Measurements from ENCODE around the gene CREBBP. TPM values are rescaled to one million over a fixed set of nuclear protein-coding genes. Genes with fewer than 3 reads are reported as not detected.
A peak's percentile ranks its signal among the peaks of the same experiment; 100 is the strongest.

Gene CREBBP
- total RNA-seq, 1 donor from 2014 or later: 45.3 TPM

GRCh38 chr16:3837851-3838586 is 42.5 kb downstream of the CREBBP start:
- H3K4me3 Mint-ChIP-seq: no peak overlapping the region
- DNase-seq: no peak
- H3K36me3 Mint-ChIP-seq (ENCODE audit: low read depth): peaks cover 26% of the 10 kb centered on the region
- intact Hi-C loops (cut with micrococcal nuclease): no loop called here
- peaks cover 7% of the 10 kb centered on the region for H3K4me1 Mint-ChIP-seq
- H3K27ac Mint-ChIP-seq: no peak overlapping the region
- H3K27me3 Mint-ChIP-seq: no peaks in the 10 kb centered on the region
- H3K9me3 Mint-ChIP-seq: peaks cover 9% of the 10 kb centered on the region

DNA sequence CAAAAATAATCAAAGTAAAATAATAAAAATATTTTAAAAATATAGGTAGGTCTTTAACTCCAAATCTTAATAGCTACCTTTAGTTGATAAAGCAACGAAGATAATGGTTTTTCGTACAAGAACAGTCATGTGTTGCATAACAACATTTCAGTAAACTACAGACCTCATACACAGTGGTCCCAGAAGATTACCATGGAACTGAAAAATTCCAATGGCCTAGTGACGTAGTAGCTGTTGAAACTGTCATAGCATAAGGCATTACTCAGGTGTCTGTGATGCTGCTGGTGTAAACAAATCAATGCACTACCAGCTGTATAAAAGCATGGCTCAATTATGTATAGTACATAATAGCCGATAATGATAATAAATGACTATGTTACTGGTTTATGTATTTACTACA is 43.9 kb downstream of the CREBBP start:
- H3K27ac Mint-ChIP-seq: no peak overlapping the region
- no peak overlapping the region for H3K4me3 Mint-ChIP-seq
- intact Hi-C loops (cut with micrococcal nuclease): no loop called here
- peaks cover 36% of the 10 kb centered on the region for H3K36me3 Mint-ChIP-seq (ENCODE audit: low read depth)
- H3K4me1 Mint-ChIP-seq: peaks cover 5% of the 10 kb centered on the region
- no peak for DNase-seq
- no peaks in the 10 kb centered on the region for H3K27me3 Mint-ChIP-seq
- H3K9me3 Mint-ChIP-seq: peaks cover 11% of the 10 kb centered on the region

DNA sequence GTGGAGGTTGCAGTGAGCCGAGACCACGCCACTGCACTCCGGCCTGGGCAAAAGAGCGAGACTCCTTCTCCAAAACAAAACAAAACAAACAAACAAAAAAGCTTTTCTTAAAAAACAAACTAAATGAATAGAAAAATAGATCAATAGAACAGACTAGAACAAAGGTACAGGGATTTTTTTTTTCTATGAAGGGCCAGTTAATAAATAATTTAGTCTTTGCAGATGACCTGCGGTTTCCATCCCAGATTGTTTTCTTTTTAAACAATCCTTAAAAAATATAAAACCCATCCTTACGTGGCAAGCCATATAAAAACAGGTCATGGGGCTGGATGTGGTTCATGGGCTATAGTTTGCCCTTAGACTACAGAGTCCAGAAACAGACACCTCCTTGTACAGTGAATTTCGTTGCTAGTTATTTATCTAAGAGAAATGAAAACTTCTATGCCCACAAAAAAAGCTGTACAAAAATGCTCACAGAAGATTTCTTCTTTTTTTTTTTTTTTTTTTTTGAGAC is 45.4 kb downstream of the CREBBP start:
- H3K27me3 Mint-ChIP-seq: no peaks in the 10 kb centered on the region
- H3K27ac Mint-ChIP-seq: no peak overlapping the region
- peaks cover 14% of the 10 kb centered on the region for H3K9me3 Mint-ChIP-seq
- H3K36me3 Mint-ChIP-seq (ENCODE audit: low read depth): peaks cover 42% of the 10 kb centered on the region
- H3K4me3 Mint-ChIP-seq: no peak overlapping the region
- peaks cover 5% of the 10 kb centered on the region for H3K4me1 Mint-ChIP-seq
- no peak for DNase-seq
- intact Hi-C loops (cut with micrococcal nuclease): no loop called here

- H3K4me1 Mint-ChIP-seq: peaks cover 10% of the 10 kb centered on the region
These were observed 47.8 kb downstream of the CREBBP start for GRCh38 chr16:3832668-3833067.

DNA sequence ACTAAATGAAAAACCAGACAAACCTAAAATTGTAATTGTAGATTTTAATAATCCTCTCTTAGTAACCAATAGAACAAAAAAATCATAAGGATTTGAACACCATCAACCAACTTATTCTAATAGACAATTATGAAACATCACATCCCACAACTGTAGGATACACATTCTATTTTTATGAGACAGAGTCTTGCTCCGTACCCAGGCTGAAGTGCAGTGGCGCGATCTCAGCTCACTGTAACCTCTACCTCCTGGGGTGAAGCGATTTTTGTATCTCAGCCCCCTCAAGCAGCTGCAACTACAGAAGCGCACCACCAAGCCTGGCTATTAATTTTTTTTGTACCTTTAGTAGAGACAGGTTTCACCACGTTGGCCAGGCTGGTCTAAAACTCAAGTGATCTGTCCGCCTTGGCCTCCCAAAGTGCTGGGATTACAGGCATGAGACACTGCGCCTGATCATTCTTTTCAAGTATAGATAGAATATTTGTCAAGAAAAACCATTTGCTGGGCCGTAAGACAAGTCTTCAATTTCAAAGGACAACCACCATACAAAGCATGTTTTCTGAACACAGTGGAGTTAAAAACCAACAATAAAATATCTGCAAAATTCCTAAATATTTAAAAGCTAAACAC is 49.8 kb downstream of the CREBBP start:
- Mint-ChIP-seq H3K9me3 (peaks cover 14% of the 10 kb centered on the region), H3K27me3 (no peaks in the 10 kb centered on the region), H3K36me3 (ENCODE audit: low read depth) (peaks cover 43% of the 10 kb centered on the region), H3K4me1 (peaks cover 18% of the 10 kb centered on the region), H3K4me3 (no peak overlapping the region), H3K27ac (no peak overlapping the region)
- intact Hi-C loops (cut with micrococcal nuclease): no loop called here
- DNase-seq: no peak

More at GRCh38 chr16:3832668-3833067, 47.8 kb downstream of the CREBBP start:
- no peak for DNase-seq
- Mint-ChIP-seq H3K27me3 (no peaks in the 10 kb centered on the region), H3K9me3 (peaks cover 14% of the 10 kb centered on the region), H3K27ac (no peak overlapping the region), H3K36me3 (ENCODE audit: low read depth) (peaks cover 43% of the 10 kb centered on the region), H3K4me3 (no peak overlapping the region)
- intact Hi-C loops (cut with micrococcal nuclease): no loop called here

DNA sequence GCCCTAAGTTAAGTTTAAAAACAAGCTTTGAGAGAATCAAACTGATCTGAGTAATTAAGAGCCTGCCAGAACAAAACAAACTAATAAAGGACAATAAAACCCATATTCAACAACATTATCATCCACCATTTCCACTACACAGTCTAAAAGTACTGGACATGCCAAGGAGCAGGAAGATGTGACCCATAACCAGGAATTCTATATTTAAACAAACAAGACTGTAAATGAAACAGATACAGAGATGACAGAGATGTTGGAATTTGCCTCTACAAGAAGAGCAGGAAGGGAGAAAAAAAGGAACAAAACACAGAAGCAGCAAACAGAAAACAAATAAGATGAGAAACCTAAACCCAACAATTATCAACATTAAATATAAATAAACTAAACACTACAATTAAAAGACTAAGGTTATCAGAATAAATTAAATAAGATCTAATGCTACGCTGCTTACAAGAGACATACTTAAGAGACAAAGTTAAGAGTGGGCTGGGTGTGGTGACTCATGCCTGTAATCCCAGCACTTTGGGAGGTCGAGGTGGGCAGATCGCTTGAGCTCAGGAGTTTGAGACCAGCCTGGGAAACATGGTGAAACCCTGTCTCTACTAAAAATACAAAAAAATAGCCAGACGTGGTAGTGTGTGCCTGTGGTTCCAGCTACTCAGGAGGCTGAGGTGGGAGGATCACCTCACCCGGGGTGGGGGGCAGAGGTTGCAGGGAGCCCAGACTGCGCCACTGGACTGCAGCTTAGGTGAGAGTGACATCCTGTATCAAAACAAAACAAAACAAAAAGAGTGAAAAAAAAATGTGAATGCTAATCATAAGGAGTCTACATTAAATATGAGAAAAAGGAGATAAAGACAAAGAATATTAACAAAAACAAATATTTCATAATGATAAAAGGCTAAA is 50.6 kb downstream of the CREBBP start:
- Mint-ChIP-seq H3K27me3 (no peaks in the 10 kb centered on the region), H3K4me1 (peaks cover 26% of the 10 kb centered on the region), H3K27ac (no peak overlapping the region), H3K9me3 (peaks cover 14% of the 10 kb centered on the region), H3K4me3 (no peak overlapping the region), H3K36me3 (ENCODE audit: low read depth) (peaks cover 44% of the 10 kb centered on the region)
- intact Hi-C loops (cut with micrococcal nuclease): no loop called here
- no peak for DNase-seq

DNA sequence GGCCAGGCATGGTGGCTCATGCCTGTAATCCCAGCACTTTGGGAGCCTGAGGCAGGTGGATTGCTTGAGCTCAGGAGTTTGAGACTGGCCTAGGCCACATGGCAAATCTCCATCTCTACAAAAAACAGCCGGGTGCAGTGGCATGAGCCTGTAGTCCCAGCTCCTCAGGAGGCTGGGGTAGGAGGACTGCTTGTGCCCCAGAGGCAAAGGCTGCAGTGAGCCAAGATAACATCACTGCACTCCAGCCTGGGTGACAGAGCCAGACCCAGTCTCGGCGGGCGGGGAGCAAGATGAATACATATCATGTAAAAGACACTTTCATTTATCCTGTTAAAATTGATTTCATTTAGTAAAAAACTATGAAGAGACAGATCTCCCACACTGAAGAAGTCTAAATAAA is 54.6 kb downstream of the CREBBP start:
- intact Hi-C loops (cut with micrococcal nuclease): no loop called here
- H3K36me3 Mint-ChIP-seq (ENCODE audit: low read depth): peaks cover 22% of the 10 kb centered on the region

GRCh38 chr16:3825103-3825502 is 55.4 kb downstream of the CREBBP start:
- H3K4me3 Mint-ChIP-seq: peak overlapping the region; percentile 11
- H3K27ac Mint-ChIP-seq: no peak overlapping the region
- no peak for DNase-seq
- H3K27me3 Mint-ChIP-seq: no peaks in the 10 kb centered on the region
- peaks cover 60% of the 10 kb centered on the region for H3K4me1 Mint-ChIP-seq
- peaks cover 21% of the 10 kb centered on the region for H3K36me3 Mint-ChIP-seq (ENCODE audit: low read depth)
- H3K9me3 Mint-ChIP-seq: no peaks in the 10 kb centered on the region
- intact Hi-C loops (cut with micrococcal nuclease): no loop called here

More for the DNA sequence above, 54.6 kb downstream of the CREBBP start:
- no peaks in the 10 kb centered on the region for H3K9me3 Mint-ChIP-seq
- H3K27ac Mint-ChIP-seq: no peak overlapping the region
- H3K27me3 Mint-ChIP-seq: no peaks in the 10 kb centered on the region
- peaks cover 54% of the 10 kb centered on the region for H3K4me1 Mint-ChIP-seq
- no peak for DNase-seq
- H3K4me3 Mint-ChIP-seq: no peak overlapping the region

GRCh38 chr16:3824121-3824795 is 56.3 kb downstream of the CREBBP start:
- H3K27ac Mint-ChIP-seq: peak overlapping the region; percentile 38

DNA sequence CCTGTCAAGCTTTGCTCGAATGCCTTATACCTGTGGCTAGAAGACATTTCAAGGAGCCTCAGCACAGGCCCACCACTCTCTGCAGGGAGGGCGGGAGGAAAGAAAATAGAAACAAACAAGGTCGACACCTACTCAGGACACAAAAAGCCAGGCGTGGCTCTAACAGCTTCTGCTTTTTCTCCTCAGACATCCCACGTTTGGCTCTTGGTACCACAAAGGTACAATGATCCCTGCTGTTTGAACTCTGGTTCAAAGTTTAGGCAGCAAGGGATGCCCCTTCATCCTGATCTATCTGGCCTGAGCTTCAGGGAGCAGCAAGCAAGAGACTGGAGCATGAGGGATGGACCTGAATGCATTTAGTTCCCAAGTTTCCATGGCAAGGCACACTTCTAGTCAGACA is 57.1 kb downstream of the CREBBP start:
- no peaks in the 10 kb centered on the region for H3K9me3 Mint-ChIP-seq
- DNase-seq: no peak
- H3K27ac Mint-ChIP-seq: no peak overlapping the region
- H3K36me3 Mint-ChIP-seq (ENCODE audit: low read depth): peaks cover 16% of the 10 kb centered on the region
- intact Hi-C loops (cut with micrococcal nuclease): loop anchor here (5.0 kb wide), 1 partner anchor 36 kb away; no protein-coding TSS in a partner anchor
- H3K27me3 Mint-ChIP-seq: no peaks in the 10 kb centered on the region
- peak overlapping the region; percentile 58 for H3K4me3 Mint-ChIP-seq
- H3K4me1 Mint-ChIP-seq: peaks cover 72% of the 10 kb centered on the region

More at GRCh38 chr16:3824121-3824795, 56.3 kb downstream of the CREBBP start:
- H3K4me3 Mint-ChIP-seq: peak overlapping the region; percentile 7
- no peaks in the 10 kb centered on the region for H3K27me3 Mint-ChIP-seq
- peaks cover 64% of the 10 kb centered on the region for H3K4me1 Mint-ChIP-seq
- H3K36me3 Mint-ChIP-seq (ENCODE audit: low read depth): peaks cover 16% of the 10 kb centered on the region
- DNase-seq: no peak
- no peaks in the 10 kb centered on the region for H3K9me3 Mint-ChIP-seq
- intact Hi-C loops (cut with micrococcal nuclease): loop anchor here (5.0 kb wide), 1 partner anchor 37 kb away; no protein-coding TSS in a partner anchor

GRCh38 chr16:3822366-3823045 is 58.0 kb downstream of the CREBBP start:
- peak; percentile 67 for DNase-seq
- H3K27me3 Mint-ChIP-seq: no peaks in the 10 kb centered on the region
- H3K27ac Mint-ChIP-seq: no peak overlapping the region
- intact Hi-C loops (cut with micrococcal nuclease): loop anchor here (5.0 kb wide), 1 partner anchor 35 kb away; no protein-coding TSS in a partner anchor
- peaks cover 77% of the 10 kb centered on the region for H3K4me1 Mint-ChIP-seq
- peak overlapping the region; percentile 58 for H3K4me3 Mint-ChIP-seq
- H3K9me3 Mint-ChIP-seq: no peaks in the 10 kb centered on the region
- H3K36me3 Mint-ChIP-seq (ENCODE audit: low read depth): peaks cover 14% of the 10 kb centered on the region

DNA sequence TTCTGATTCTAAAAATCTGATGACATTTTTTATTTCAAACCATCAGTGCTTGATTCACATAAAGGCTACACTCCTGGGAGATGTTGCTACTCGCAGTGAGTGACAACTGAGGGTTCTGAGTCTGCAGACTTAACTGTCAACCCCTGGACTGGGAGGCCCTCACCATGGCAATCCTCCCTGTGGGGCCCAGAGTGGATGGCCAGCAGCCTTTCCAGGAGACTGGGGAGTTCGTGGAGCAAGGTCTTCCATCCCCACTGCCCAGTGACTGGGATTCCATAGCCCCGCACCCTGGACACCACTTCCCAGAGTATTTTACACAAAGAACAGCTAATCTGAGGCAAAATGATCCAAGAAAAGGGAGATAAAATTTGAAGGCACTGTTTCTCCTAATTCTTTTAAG is 59.3 kb downstream of the CREBBP start:
- H3K4me3 Mint-ChIP-seq: no peak overlapping the region
- DNase-seq: no peak
- intact Hi-C loops (cut with micrococcal nuclease): loop anchor here (5.0 kb wide), 1 partner anchor 34 kb away; no protein-coding TSS in a partner anchor
- no peaks in the 10 kb centered on the region for H3K27me3 Mint-ChIP-seq
- H3K36me3 Mint-ChIP-seq (ENCODE audit: low read depth): peaks cover 8% of the 10 kb centered on the region
- H3K4me1 Mint-ChIP-seq: peaks cover 77% of the 10 kb centered on the region
- H3K27ac Mint-ChIP-seq: no peak overlapping the region
- H3K9me3 Mint-ChIP-seq: no peaks in the 10 kb centered on the region

Data from activated CD4-positive, alpha-beta T cell treated with anti-CD3 and anti-CD28 coated beads, Interleukin-2, amount 10 ng/mL, durations not matched to agents 24 days and 14 days (primary cell).